PC-3 (cell line): Measurements from ENCODE around the gene GNB2. TPM values are rescaled to one million over a fixed set of nuclear protein-coding genes. Genes with fewer than 3 reads are reported as not detected.
A peak's percentile ranks its signal among the peaks of the same experiment; 100 is the strongest.

Experiments used
- ATAC-seq: fragments of 200-7000 bp; cut with Tn5 transposase; 2 replicates; pipeline ENCODE4 v1.9.1; 2020; ENCODE audit warnings: mild to moderate bottlenecking, moderate library complexity
- BruUV-seq: library from RNA; stranded (reverse); fragments of 400-500 nt; replicated peaks from 2 replicates; lab custom pipeline; 2021; lab: Mats Ljungman, UMichigan
- CTCF ChIA-PET: fragments of 300-600 bp; sonication (Branson Sonifier 250); formaldehyde crosslinking; loops from one replicate; lab custom pipeline; 2022; ENCODE audit warnings: antibody characterized with exemption; lab: Charles Lee
- POLR2A ChIA-PET: fragments of 300-600 bp; sonication (Branson Sonifier 250); formaldehyde crosslinking; loops from one replicate; lab custom pipeline; 2022; ENCODE audit warnings: antibody characterized with exemption; ENCODE audit not compliant: unreplicated experiment; lab: Charles Lee
- DNase-seq: peaks from one replicate; pipeline ENCODE4 v3.0.0-alpha.2; 2015
- H2AFZ ChIP-seq: fragments of 300-600 bp; sonication (generic); 2 replicates; pipeline ENCODE4 v1.6.0; 2016; ENCODE audit warnings: antibody characterized with exemption, low read length
- H3F3A ChIP-seq: fragments of 300-600 bp; sonication (generic); one replicate; pipeline ENCODE4 v1.6.0; 2017; ENCODE audit warnings: antibody characterized with exemption, low read length, control low read depth, mild to moderate bottlenecking; ENCODE audit not compliant: unreplicated experiment
- H3K27ac ChIP-seq: fragments of 300-600 bp; sonication (generic); 2 replicates; pipeline ENCODE4 v1.5.1; 2016; ENCODE audit warnings: mild to moderate bottlenecking, low read length
- H3K27me3 ChIP-seq: fragments of 300-600 bp; sonication (generic); 2 replicates; pipeline ENCODE4 v1.6.1; 2016; ENCODE audit warnings: low read length, mixed read lengths
- H3K36me3 ChIP-seq: fragments of 300-600 bp; sonication (generic); 2 replicates; pipeline ENCODE4 v1.6.1; 2016; ENCODE audit warnings: low read depth, mixed run types, low read length, mixed read lengths
- H3K4me1 ChIP-seq: fragments of 300-600 bp; sonication (generic); 2 replicates; pipeline ENCODE4 v1.5.1; 2016; ENCODE audit warnings: low read length; ENCODE audit not compliant: insufficient read depth
- H3K4me2 ChIP-seq: fragments of 300-600 bp; sonication (generic); 2 replicates; pipeline ENCODE4 v1.6.0; 2016; ENCODE audit warnings: low read length
- H3K4me3 ChIP-seq: fragments of 300-600 bp; sonication (generic); 2 replicates; pipeline ENCODE4 v1.5.1; 2016; ENCODE audit warnings: mild to moderate bottlenecking, low read length, mixed read lengths
- H3K79me2 ChIP-seq: fragments of 300-600 bp; sonication (generic); 2 replicates; pipeline ENCODE4 v1.6.1; 2017; ENCODE audit warnings: low read length, mixed read lengths
- H3K9ac ChIP-seq: fragments of 300-600 bp; sonication (generic); 2 replicates; pipeline ENCODE4 v1.6.0; 2016; ENCODE audit warnings: mild to moderate bottlenecking, low read length
- H3K9me2 ChIP-seq: fragments of 300-600 bp; sonication (generic); replicated peaks from 2 replicates; pipeline ENCODE4 v1.6.1; 2016; ENCODE audit warnings: mixed run types, low read length, mixed read lengths
- H3K9me3 ChIP-seq: fragments of 300-600 bp; sonication (generic); 2 replicates; pipeline ENCODE4 v1.6.1; 2016; ENCODE audit warnings: low read length, mixed read lengths
- H4K20me1 ChIP-seq: fragments of 300-600 bp; sonication (generic); 2 replicates; pipeline ENCODE4 v1.6.1; 2016; ENCODE audit warnings: low read length, mixed read lengths
- CTCF ChIP-seq: fragments of 300-600 bp; sonication (generic); conservative IDR thresholded peaks from 2 replicates; pipeline ENCODE4 v1.5.1; 2017; ENCODE audit warnings: antibody characterized with exemption, low read depth, mild to moderate bottlenecking, low read length
- EZH2 ChIP-seq: fragments of 300-600 bp; sonication (generic); IDR thresholded peaks from one replicate; pipeline ENCODE4 v1.6.1; 2017; ENCODE audit warnings: antibody characterized with exemption, mild to moderate bottlenecking, low read length; ENCODE audit not compliant: unreplicated experiment
- EZH2phosphoT487 ChIP-seq: fragments of 300-600 bp; sonication (generic); IDR thresholded peaks from 2 replicates; pipeline ENCODE4 v1.6.1; 2018; ENCODE audit warnings: mild to moderate bottlenecking, antibody characterized with exemption, low read length, borderline replicate concordance
- intact Hi-C: fragments of 100-400 bp; cut with micrococcal nuclease; formaldehyde crosslinking; loops from 2 replicates; pipeline ENCODE4 v1.9.0; 2023
- total RNA-seq: library from RNA; depleted of rRNA; stranded (reverse); fragments of >200 nt; gene quantifications from 2 replicates; pipeline ENCODE4 v1.2.3, GENCODE V29; 2014

GNB2 gene
- total RNA-seq, 1 experiment from 2014 or later = 164 TPM

GRCh38 chr7:100670074-100670473 lies 3.5 kb upstream of the GNB2 start:
- Histone ChIP-seq H3K27ac (no peak overlapping the region), H3K9me2 (no peaks in the 10 kb centered on the region), H3K4me1 (no peaks in the 10 kb centered on the region), H3K27me3 (no peaks in the 10 kb centered on the region), H3K79me2 (peaks cover 13% of the 10 kb centered on the region), H3K9me3 (no peaks in the 10 kb centered on the region), H3K4me2 (no peak overlapping the region), H3K9ac (no peak overlapping the region), H4K20me1 (no peaks in the 10 kb centered on the region), H3K36me3 (no peaks in the 10 kb centered on the region), H3F3A (no peaks in the 10 kb centered on the region), H3K4me3 (no peak overlapping the region), H2AFZ (no peak overlapping the region)
- ATAC-seq (no peak), DNase-seq (no peak)
- CTCF ChIA-PET = no interaction called here
- intact Hi-C loops = loop anchor here (5.0 kb wide), 1 partner anchor 43 kb away; no protein-coding TSS in a partner anchor
- BruUV-seq = no TSS peak
- no peak for TF ChIP-seq EZH2phosphoT487
- POLR2A ChIA-PET = no interaction called here

- Histone ChIP-seq H3K27ac (no peak overlapping the region), H3K9me3 (no peaks in the 10 kb centered on the region), H3K27me3 (no peaks in the 10 kb centered on the region), H3K9ac (no peak overlapping the region), H3F3A (no peaks in the 10 kb centered on the region), H2AFZ (no peak overlapping the region), H4K20me1 (no peaks in the 10 kb centered on the region), H3K36me3 (no peaks in the 10 kb centered on the region), H3K4me1 (no peaks in the 10 kb centered on the region), H3K79me2 (peaks cover 22% of the 10 kb centered on the region), H3K4me3 (no peak overlapping the region), H3K4me2 (no peak overlapping the region), H3K9me2 (no peaks in the 10 kb centered on the region)
- ATAC-seq (no peak), DNase-seq (no peak)
- intact Hi-C loops = loop anchor here (2.0 to 5.0 kb wide), 2 partner anchors 44 to 67 kb away; no protein-coding TSS in a partner anchor
- ChIA-PET POLR2A (no interaction called here), CTCF (no interaction called here)
- no peak for TF ChIP-seq EZH2phosphoT487
- no peak for TF ChIP-seq EZH2
- no peak for TF ChIP-seq CTCF
- no TSS peak for BruUV-seq
Observed at GRCh38 chr7:100671353-100672327, 1.9 kb upstream of the GNB2 start.

GRCh38 chr7:100673942-100674410 lies 436 bp downstream of the GNB2 start:
- CTCF ChIA-PET = interaction anchor here (0.8 kb wide), 1 partner anchor 88 kb away, joined by 3 read pairs; the partner anchor contains the start of gene FBXO24
- DNase-seq = no peak

More at GRCh38 chr7:100673942-100674410, 436 bp downstream of the GNB2 start:
- TF ChIP-seq EZH2 = no peak
- no peak for TF ChIP-seq CTCF
- no peak for TF ChIP-seq EZH2phosphoT487
- peak overlapping the region; percentile 98 for H3K4me2 ChIP-seq
- H3K9ac ChIP-seq = peak overlapping the region; percentile 92
- ATAC-seq = peak; percentile 3; the same call in 1 of the 2 replicates
- no peaks in the 10 kb centered on the region for H3K27me3 ChIP-seq
- intact Hi-C loops = loop anchor here (1.0 to 5.0 kb wide), 4 partner anchors 47 to 88 kb away; partner anchors contain the start of genes FBXO24, LRCH4 and MOSPD3
- no peaks in the 10 kb centered on the region for H4K20me1 ChIP-seq
- 0 out of 2 replicates have a peak, but pooled peaks cover 8% of the 10 kb centered on the region for H3K36me3 ChIP-seq
- POLR2A ChIA-PET = no interaction called here
- no peaks in the 10 kb centered on the region for H3F3A ChIP-seq
- no peaks in the 10 kb centered on the region for H3K4me1 ChIP-seq
- H3K9me3 ChIP-seq = no peaks in the 10 kb centered on the region
- peaks cover 24% of the 10 kb centered on the region for H3K79me2 ChIP-seq
- peak overlapping the region; percentile 95 for H2AFZ ChIP-seq
- no peak overlapping the region for H3K27ac ChIP-seq
- H3K4me3 ChIP-seq = peak overlapping the region; percentile 100
- BruUV-seq = no TSS peak
- no peaks in the 10 kb centered on the region for H3K9me2 ChIP-seq
